NT2/D1 (cell line): Measurements from ENCODE around the gene FAM222B.

Experiments used
- YY1 ChIP-seq: IDR thresholded peaks from 2 replicates; pipeline ENCODE4 v1.6.1; 2011; ENCODE audit not compliant: insufficient read length, insufficient read depth
- ZNF274 ChIP-seq: IDR thresholded peaks from 2 replicates; pipeline ENCODE4 v1.6.1; 2011; ENCODE audit warnings: mild to moderate bottlenecking, low read depth, low read length

- no peak for TF ChIP-seq ZNF274
- TF ChIP-seq YY1, result no peak
Observed at GRCh38 chr17:28726226-28726626, 116.4 kb downstream of the FAM222B start, which contains the start of gene TLCD1.
